Endometrium (tissue), 2 donors: ENCODE measurements around the gene SOCS6.
"Not testable (repeated sequence)": the region's sequence is repeated elsewhere in the genome, so short reads cannot be mapped to it uniquely, and the experiment has no call there.

Experiments
- FAIRE-seq: peaks from 2 replicates; lab custom pipeline; 2012; peaks lifted over from hg19 to GRCh38; lab: Jason Lieb, UNC
- donor health status: control.
- donor health status: control.

SOCS6 gene

GRCh38 chr18:70324897-70325296 lies 36.1 kb downstream of the SOCS6 start:
- no peak for FAIRE-seq

- FAIRE-seq = no peak
Observed at GRCh38 chr18:70326255-70326654, 37.4 kb downstream of the SOCS6 start.

- FAIRE-seq = no peak
Observed at GRCh38 chr18:70328169-70328568, 39.3 kb downstream of the SOCS6 start.

GRCh38 chr18:70329071-70329470 lies 40.2 kb downstream of the SOCS6 start:
- FAIRE-seq = no peak

- no peak for FAIRE-seq
Observed at GRCh38 chr18:70330887-70331286, 42.0 kb downstream of the SOCS6 start.

GRCh38 chr18:70331456-70332097 lies 42.7 kb downstream of the SOCS6 start:
- no peak for FAIRE-seq

- FAIRE-seq = no peak
Observed at GRCh38 chr18:70332694-70333093, 43.8 kb downstream of the SOCS6 start.

GRCh38 chr18:70333316-70333715 lies 44.5 kb downstream of the SOCS6 start:
- FAIRE-seq = no peak

GRCh38 chr18:70333757-70334156 lies 44.9 kb downstream of the SOCS6 start:
- no peak for FAIRE-seq

GRCh38 chr18:70334264-70334663 lies 45.4 kb downstream of the SOCS6 start:
- FAIRE-seq = no peak

GRCh38 chr18:70334728-70335329 lies 46.0 kb downstream of the SOCS6 start:
- FAIRE-seq = no peak

- FAIRE-seq = no peak
Observed at GRCh38 chr18:70335892-70336726, 47.3 kb downstream of the SOCS6 start.

- FAIRE-seq = no peak
Observed at GRCh38 chr18:70337139-70337972, 48.5 kb downstream of the SOCS6 start.

GRCh38 chr18:70338890-70339289 lies 50.0 kb downstream of the SOCS6 start:
- FAIRE-seq = no peak

- no peak for FAIRE-seq
Observed at GRCh38 chr18:70339915-70340314, 51.1 kb downstream of the SOCS6 start.

- FAIRE-seq = not testable (repeated sequence)
Observed at GRCh38 chr18:70348481-70348880, 59.6 kb downstream of the SOCS6 start.

GRCh38 chr18:70349316-70349715 lies 60.5 kb downstream of the SOCS6 start:
- FAIRE-seq = no peak

- FAIRE-seq = no peak
Observed at GRCh38 chr18:70354080-70354479, 65.2 kb downstream of the SOCS6 start.

- no peak for FAIRE-seq
Observed at GRCh38 chr18:70354771-70355170, 65.9 kb downstream of the SOCS6 start.

GRCh38 chr18:70355620-70356385 lies 67.0 kb downstream of the SOCS6 start:
- no peak for FAIRE-seq

- not testable (repeated sequence) for FAIRE-seq
Observed at GRCh38 chr18:70358105-70358406, 69.2 kb downstream of the SOCS6 start.

GRCh38 chr18:70359071-70359470 lies 70.2 kb downstream of the SOCS6 start:
- FAIRE-seq = no peak
